GM12864 (cell line): Measurements from ENCODE around the gene ZC3H11A.
"Not testable (repeated sequence)": the region's sequence is repeated elsewhere in the genome, so short reads cannot be mapped to it uniquely, and the experiment has no call there.

Experiments
- DNase-seq: peaks from one replicate; pipeline ENCODE4 v3.0.0-alpha.2; 2011; ENCODE audit warnings: low read depth
- H3K4me3 ChIP-seq: 2 replicates; pipeline ENCODE4 v1.5.1; 2011; ENCODE audit warnings: mild to moderate bottlenecking, low read depth, low read length, control low read depth
- TF ChIP-seq, protein P1 (sequence below): IDR thresholded peaks from 2 replicates; pipeline ENCODE4 v1.5.1; 2011; ENCODE audit warnings: low read depth, mild to moderate bottlenecking, moderate library complexity, low read length, control low read depth, inconsistent platforms; ENCODE audit errors: missing control alignments

ZC3H11A gene

DNA sequence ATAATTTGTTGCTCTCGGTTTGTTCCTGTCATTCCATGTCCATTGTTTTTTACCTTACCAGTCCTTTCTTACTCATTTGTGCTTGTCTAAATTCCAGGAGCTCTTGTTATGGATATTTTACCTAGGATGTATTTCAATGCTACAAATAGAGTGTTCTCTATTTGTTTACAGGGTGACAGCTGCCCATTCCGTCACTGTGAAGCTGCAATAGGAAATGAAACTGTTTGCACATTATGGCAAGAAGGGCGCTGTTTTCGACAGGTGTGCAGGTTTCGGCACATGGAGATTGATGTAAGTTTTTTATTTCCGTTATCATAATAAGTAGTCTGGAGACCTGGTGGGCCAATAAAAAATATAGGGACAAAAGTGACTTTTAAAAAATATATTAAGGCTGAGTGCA, 23.0 kb downstream of the ZC3H11A start:
- DNase-seq = no peak
- H3K4me3 ChIP-seq = no peak overlapping the region
- TF ChIP-seq, protein P1, sequence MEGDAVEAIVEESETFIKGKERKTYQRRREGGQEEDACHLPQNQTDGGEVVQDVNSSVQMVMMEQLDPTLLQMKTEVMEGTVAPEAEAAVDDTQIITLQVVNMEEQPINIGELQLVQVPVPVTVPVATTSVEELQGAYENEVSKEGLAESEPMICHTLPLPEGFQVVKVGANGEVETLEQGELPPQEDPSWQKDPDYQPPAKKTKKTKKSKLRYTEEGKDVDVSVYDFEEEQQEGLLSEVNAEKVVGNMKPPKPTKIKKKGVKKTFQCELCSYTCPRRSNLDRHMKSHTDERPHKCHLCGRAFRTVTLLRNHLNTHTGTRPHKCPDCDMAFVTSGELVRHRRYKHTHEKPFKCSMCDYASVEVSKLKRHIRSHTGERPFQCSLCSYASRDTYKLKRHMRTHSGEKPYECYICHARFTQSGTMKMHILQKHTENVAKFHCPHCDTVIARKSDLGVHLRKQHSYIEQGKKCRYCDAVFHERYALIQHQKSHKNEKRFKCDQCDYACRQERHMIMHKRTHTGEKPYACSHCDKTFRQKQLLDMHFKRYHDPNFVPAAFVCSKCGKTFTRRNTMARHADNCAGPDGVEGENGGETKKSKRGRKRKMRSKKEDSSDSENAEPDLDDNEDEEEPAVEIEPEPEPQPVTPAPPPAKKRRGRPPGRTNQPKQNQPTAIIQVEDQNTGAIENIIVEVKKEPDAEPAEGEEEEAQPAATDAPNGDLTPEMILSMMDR = no peak

DNA sequence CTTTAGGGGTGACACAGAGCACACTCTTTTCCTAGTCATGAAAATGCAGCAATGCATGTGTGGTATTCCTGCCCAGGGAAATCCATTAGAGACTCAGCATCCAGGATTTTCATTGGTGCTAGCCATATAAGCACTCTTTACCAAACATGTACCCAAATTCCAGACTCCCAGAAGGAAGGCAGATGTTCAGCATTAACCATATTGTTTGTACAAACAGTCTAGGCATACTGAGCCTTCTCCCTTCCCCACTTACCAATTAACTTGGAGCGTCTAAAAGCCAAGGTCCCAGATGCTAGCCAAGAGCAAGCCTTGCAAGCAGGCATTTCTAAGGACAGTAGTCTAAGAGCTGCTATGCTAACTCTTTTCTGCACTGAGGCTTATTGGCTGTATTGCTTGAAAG, 27.9 kb downstream of the ZC3H11A start:
- TF ChIP-seq, protein P1 = no peak
- no peak for DNase-seq
- no peak overlapping the region for H3K4me3 ChIP-seq

DNA sequence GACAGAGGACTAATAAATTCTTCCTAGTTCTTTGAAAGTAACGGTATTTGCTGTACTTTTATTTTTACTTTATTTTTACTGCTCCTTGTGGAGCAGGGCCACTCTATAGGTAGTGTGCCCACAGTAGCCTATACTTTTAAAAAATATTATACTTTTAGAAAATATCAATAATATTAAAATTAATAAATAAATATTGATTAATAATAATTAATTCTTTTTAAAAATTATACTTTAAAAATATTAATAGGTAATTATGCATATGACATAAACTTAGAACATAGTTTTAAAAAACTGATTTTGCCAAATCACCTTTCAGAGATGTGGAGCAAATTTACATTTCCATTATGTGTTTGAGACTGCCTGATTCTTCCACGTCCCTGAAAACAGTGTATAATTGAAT, 30.8 kb downstream of the ZC3H11A start:
- no peak for DNase-seq
- TF ChIP-seq, protein P1 = no peak
- H3K4me3 ChIP-seq = no peak overlapping the region

DNA sequence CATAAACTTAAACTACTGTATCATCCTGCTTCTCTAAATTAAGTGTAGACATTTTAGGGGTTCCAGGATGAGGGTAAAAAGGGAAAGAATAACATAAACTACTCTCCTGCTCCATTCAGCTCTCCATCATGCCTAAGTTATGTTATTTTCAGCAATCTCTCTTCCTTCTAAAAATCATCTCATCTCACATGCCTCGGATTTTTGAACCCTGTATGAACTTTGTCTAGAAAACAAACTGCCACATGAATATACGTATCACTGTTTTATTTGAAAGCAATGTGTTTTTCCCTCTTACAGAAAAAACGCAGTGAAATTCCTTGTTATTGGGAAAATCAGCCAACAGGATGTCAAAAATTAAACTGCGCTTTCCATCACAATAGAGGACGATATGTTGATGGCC, 32.6 kb downstream of the ZC3H11A start:
- no peak overlapping the region for H3K4me3 ChIP-seq
- TF ChIP-seq, protein P1 = no peak
- DNase-seq = no peak

DNA sequence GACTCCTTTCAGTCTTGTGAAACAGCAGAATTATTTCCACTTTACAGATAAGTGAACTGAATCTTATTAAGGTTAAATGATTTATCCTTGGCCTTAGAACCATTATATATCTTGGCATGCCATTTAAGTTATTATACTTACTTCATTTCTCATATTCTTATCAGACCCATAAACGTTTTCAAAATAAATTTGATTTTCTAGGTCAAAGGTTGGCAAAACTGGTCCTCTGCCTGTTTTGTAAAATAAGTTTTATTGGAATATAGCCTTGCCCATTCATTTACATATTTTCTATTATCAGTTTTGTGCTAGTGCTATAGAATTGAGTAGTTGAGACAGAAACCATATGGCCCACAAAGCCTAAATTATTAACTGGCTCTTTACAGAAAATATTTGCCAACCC, 33.1 kb downstream of the ZC3H11A start:
- TF ChIP-seq, protein P1 = no peak
- DNase-seq = no peak
- H3K4me3 ChIP-seq = no peak overlapping the region

DNA sequence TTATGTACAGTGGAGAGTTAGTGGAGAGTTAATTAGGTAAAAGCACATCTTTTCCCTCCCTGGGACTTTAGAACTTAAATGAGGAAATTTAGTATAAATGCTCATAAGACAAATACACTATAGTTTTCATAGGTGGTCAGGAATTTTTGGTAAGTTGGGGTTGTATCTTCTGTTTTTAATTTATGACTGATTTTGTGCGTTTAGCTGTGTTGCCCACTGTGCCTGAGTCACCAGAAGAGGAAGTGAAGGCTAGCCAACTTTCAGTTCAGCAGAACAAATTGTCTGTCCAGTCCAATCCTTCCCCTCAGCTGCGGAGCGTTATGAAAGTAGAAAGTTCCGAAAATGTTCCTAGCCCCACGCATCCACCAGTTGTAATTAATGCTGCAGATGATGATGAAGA, 33.8 kb downstream of the ZC3H11A start:
- DNase-seq, H3K4me3 ChIP-seq: not testable (repeated sequence)

DNA sequence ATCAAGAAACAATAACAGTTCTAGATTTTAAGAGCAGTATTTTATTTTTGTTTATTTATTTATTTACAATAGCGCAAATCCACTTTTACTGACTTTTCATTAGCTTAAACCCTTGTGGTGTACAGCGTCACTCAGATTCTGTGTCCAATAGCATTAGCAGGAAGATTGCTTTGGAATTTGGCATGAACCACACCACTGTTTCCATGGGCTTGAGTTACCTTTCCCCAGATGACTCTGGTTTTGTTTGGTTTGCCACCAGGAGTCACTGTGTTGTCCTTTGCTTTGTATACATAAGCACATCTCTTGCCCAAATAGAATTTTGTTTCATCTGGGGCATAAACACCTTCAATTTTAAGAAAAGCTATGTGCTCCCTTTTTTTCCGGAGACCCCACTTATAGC, 40.1 kb downstream of the ZC3H11A start:
- TF ChIP-seq, protein P1 = no peak
- H3K4me3 ChIP-seq = no peak overlapping the region
- DNase-seq = no peak

DNA sequence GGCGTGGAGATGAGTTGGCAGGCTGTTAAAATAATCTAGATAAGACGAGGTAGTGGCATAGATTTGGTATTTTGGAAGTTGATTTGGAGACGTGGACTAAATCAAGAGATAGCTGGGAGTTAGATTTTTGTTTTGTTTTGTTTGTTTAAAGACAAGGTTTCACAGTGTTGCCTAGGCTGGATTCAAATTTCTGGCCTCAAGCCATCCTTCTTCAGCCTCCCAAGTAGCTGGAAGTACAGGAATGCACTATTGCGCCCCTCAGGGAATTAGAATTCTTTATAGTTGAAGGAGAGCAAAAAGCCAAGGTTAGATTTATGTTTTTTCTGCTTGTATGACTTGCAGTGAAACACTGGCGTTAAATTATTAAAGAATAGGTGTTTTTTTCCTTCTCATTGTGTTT, 43.7 kb downstream of the ZC3H11A start:
- DNase-seq = no peak
- TF ChIP-seq, protein P1 = no peak

More for the DNA sequence above, 43.7 kb downstream of the ZC3H11A start:
- H3K4me3 ChIP-seq = no peak overlapping the region
